Keratinocyte (primary cell): ENCODE data around the gene CCNYL1. TPM values are rescaled to one million over a fixed set of nuclear protein-coding genes. Genes with fewer than 3 reads are reported as not detected.

ENCODE experiments used
- DNase-seq: peaks from one replicate; pipeline ENCODE4 v3.0.0-alpha.2; 2011; ENCODE audit warnings: low read depth, missing footprints, low spot score
- FAIRE-seq: peaks from 2 replicates; lab custom pipeline; 2011; peaks lifted over from hg19 to GRCh38; lab: Jason Lieb, UNC
- H2AFZ ChIP-seq: 2 replicates; pipeline ENCODE4 v1.6.0; 2012; ENCODE audit warnings: low read length, control low read depth, inconsistent platforms; ENCODE audit not compliant: control insufficient read depth
- H3K27ac ChIP-seq: 2 replicates; pipeline ENCODE4 v1.5.1; 2011; ENCODE audit warnings: low read length; ENCODE audit not compliant: control insufficient read depth, insufficient read depth
- H3K27me3 ChIP-seq: 3 replicates; pipeline ENCODE4 v1.6.0; 2011; ENCODE audit warnings: low read length; ENCODE audit not compliant: control insufficient read depth, insufficient read depth; ENCODE audit errors: extremely low read depth
- H3K36me3 ChIP-seq, 2 experiments: 2 replicates in 1 of 2; 3 replicates in 1 of 2; pipeline ENCODE4 v1.5.1; 2011; ENCODE audit warnings: low read length in 2 of 2, mild to moderate bottlenecking in 1 of 2; ENCODE audit not compliant: control insufficient read depth in 2 of 2, insufficient read depth in 2 of 2; ENCODE audit errors: extremely low read depth in 1 of 2
- H3K4me1 ChIP-seq: 3 replicates; pipeline ENCODE4 v1.5.1; 2011; ENCODE audit warnings: low read length; ENCODE audit not compliant: control insufficient read depth, insufficient read depth; ENCODE audit errors: extremely low read depth
- H3K4me2 ChIP-seq: 3 replicates; pipeline ENCODE4 v1.6.0; 2011; ENCODE audit warnings: low read depth, low read length; ENCODE audit not compliant: control insufficient read depth, insufficient read depth; ENCODE audit errors: extremely low read depth
- H3K4me3 ChIP-seq, 3 experiments: fragments of 200-600 bp in 1 of 3; sonication (generic) in 1 of 3; 2 replicates in 2 of 3; 3 replicates in 1 of 3; pipeline ENCODE4 v1.5.1; 2011 to 2016; ENCODE audit warnings: low read length in 3 of 3, mild to moderate bottlenecking in 3 of 3, control low read depth in 2 of 3, inconsistent platforms in 1 of 3, low read depth in 1 of 3, mixed read lengths in 1 of 3, mixed run types in 1 of 3, moderate library complexity in 1 of 3; ENCODE audit not compliant: control insufficient read depth in 2 of 3, insufficient read depth in 2 of 3; ENCODE audit errors: extremely low read depth in 1 of 3
- H3K79me2 ChIP-seq: 2 replicates; pipeline ENCODE4 v1.6.0; 2012; ENCODE audit warnings: low read length; ENCODE audit not compliant: control insufficient read depth, insufficient read depth
- H3K9ac ChIP-seq: 3 replicates; pipeline ENCODE4 v1.6.0; 2011; ENCODE audit warnings: low read length; ENCODE audit not compliant: control insufficient read depth, insufficient read depth; ENCODE audit errors: extremely low read depth
- H3K9me1 ChIP-seq: 3 replicates; pipeline ENCODE4 v1.6.0; 2011; ENCODE audit warnings: low read length; ENCODE audit not compliant: control insufficient read depth, insufficient read depth; ENCODE audit errors: extremely low read depth
- H3K9me3 ChIP-seq: 2 replicates; pipeline ENCODE4 v1.5.1; 2012; ENCODE audit warnings: low read depth, low read length; ENCODE audit not compliant: control insufficient read depth
- H4K20me1 ChIP-seq: 3 replicates; pipeline ENCODE4 v1.6.0; 2011; ENCODE audit warnings: low read length; ENCODE audit not compliant: control insufficient read depth, insufficient read depth; ENCODE audit errors: extremely low read depth
- CTCF ChIP-seq, 3 experiments: IDR thresholded peaks in 1 of 3; conservative IDR thresholded peaks in 1 of 3; optimal IDR thresholded peaks in 1 of 3; 2 replicates in 2 of 3; 3 replicates in 1 of 3; pipeline versions ENCODE3 to v1.5.1; 2011; ENCODE audit warnings: low read length in 3 of 3, mild to moderate bottlenecking in 3 of 3, moderate library complexity in 2 of 3, control low read depth in 1 of 3, inconsistent platforms in 1 of 3; ENCODE audit not compliant: insufficient read depth in 2 of 3; ENCODE audit errors: extremely low read depth in 1 of 3
- EZH2 ChIP-seq: IDR thresholded peaks from one replicate; pipeline ENCODE4 v1.6.1; 2012; ENCODE audit warnings: inconsistent platforms, mild to moderate bottlenecking, low read length, moderate library complexity
- dilution Hi-C: fragments of 300-500 bp; cut with MboI; formaldehyde crosslinking; loops from one replicate; pipeline ENCODE4 v1.7.0; 2020; ENCODE audit warnings: low sequenced_read_pairs; ENCODE audit not compliant: extremely low pct_ligation_motif_present
- polyA plus RNA-seq, 5 experiments: library from polyadenylated mRNA; depleted of rRNA in 3 of 5; stranded (reverse) in 3 of 5; stranded (forward) in 1 of 5; unstranded in 1 of 5; fragments of >200 nt; gene quantifications; 1 replicate in 1 of 5; 2 replicates in 3 of 5; 3 replicates in 1 of 5; pipeline versions ENCODE4 v1.2.1 to v1.2.3, GENCODE V29; 2011 to 2012; ENCODE audit warnings: missing spikeins in 2 of 5, low read depth in 1 of 5, low replicate concordance in 1 of 5

The CCNYL1 gene
- polyA plus RNA-seq, 1 donor (not counting 4 experiments of a cell fraction or from before 2014, with no cell fraction given) = 29.9 TPM

- Histone ChIP-seq H3K27ac (no peak overlapping the region), H3K36me3 (no peaks in the 10 kb centered on the region), H3K4me1 (peaks cover 11% of the 10 kb centered on the region), H2AFZ (no peak overlapping the region), H3K4me3 (no peak overlapping the region), H3K4me2 (no peak overlapping the region), H3K9ac (no peak overlapping the region), H3K27me3 (no peaks in the 10 kb centered on the region), H3K9me3 (no peaks in the 10 kb centered on the region), H3K9me1 (no peaks in the 10 kb centered on the region), H4K20me1 (no peaks in the 10 kb centered on the region), H3K79me2 (no peaks in the 10 kb centered on the region)
- FAIRE-seq (no peak), DNase-seq (no peak)
- dilution Hi-C loops = no loop called here
- no peak for TF ChIP-seq CTCF (optimal IDR thresholded peaks at IDR 0.05 in 1 of 3, IDR thresholded peaks at IDR 0.05 in 1 of 3, conservative IDR thresholded peaks at IDR 0.05 in 1 of 3; ENCODE audit: extremely low read depth in 1 of 3, insufficient read depth in 2 of 3, low read length in 3 of 3)
- TF ChIP-seq EZH2 = no peak
Observed at GRCh38 chr2:207782238-207783030, 71.0 kb downstream of the CCNYL1 start.

- H3K27me3 ChIP-seq = no peaks in the 10 kb centered on the region
- H3K9me3 ChIP-seq = no peaks in the 10 kb centered on the region
- no peak overlapping the region for H3K4me2 ChIP-seq
- peaks cover 11% of the 10 kb centered on the region for H3K4me1 ChIP-seq
- H3K9ac ChIP-seq = no peak overlapping the region
- FAIRE-seq (no peak), DNase-seq (no peak)
- no peak overlapping the region for H2AFZ ChIP-seq
- no peak overlapping the region for H3K4me3 ChIP-seq
- dilution Hi-C loops = no loop called here
- TF ChIP-seq EZH2 = no peak
- no peak for TF ChIP-seq CTCF (optimal IDR thresholded peaks at IDR 0.05 in 1 of 3, IDR thresholded peaks at IDR 0.05 in 1 of 3, conservative IDR thresholded peaks at IDR 0.05 in 1 of 3; ENCODE audit: extremely low read depth in 1 of 3, insufficient read depth in 2 of 3, low read length in 3 of 3)
- no peaks in the 10 kb centered on the region for H3K9me1 ChIP-seq
- no peaks in the 10 kb centered on the region for H3K79me2 ChIP-seq
- no peak overlapping the region for H3K27ac ChIP-seq
- H3K36me3 ChIP-seq = no peaks in the 10 kb centered on the region
- no peaks in the 10 kb centered on the region for H4K20me1 ChIP-seq
Observed at GRCh38 chr2:207783514-207783913, 72.1 kb downstream of the CCNYL1 start.
